GM12892 (cell line): ENCODE measurements around the gene AFG3L2.

Source experiments
- POLR2A ChIP-seq: IDR thresholded peaks from 2 replicates; pipeline ENCODE4 v1.6.1; 2011; ENCODE audit warnings: low read depth, low read length, control low read depth
- POLR2AphosphoS5 ChIP-seq: IDR thresholded peaks from 2 replicates; pipeline ENCODE4 v1.6.1; 2011; ENCODE audit warnings: low read depth, low read length, control low read depth
- TAF1 ChIP-seq: IDR thresholded peaks from 2 replicates; pipeline ENCODE4 v1.6.1; 2011; ENCODE audit warnings: low read depth, mild to moderate bottlenecking, control low read depth, low read length, borderline replicate concordance

GRCh38 chr18:12336887-12337286 is 40.1 kb downstream of the AFG3L2 start:
- no peak for TF ChIP-seq POLR2A
- no peak for TF ChIP-seq POLR2AphosphoS5
- no peak for TF ChIP-seq TAF1
